Effector CD4-positive, alpha-beta T cell (primary cell): ENCODE data around the gene DRD2.

Source experiments
- DNase-seq: peaks from one replicate; pipeline ENCODE4 v3.0.0-alpha.2; 2020

Gene DRD2

GRCh38 chr11:113363406-113363805 lies 111.8 kb downstream of the DRD2 start:
- no peak for DNase-seq
